Measurements from ENCODE around the gene ACTL6B.
A peak's percentile ranks its signal among the peaks of the same experiment; 100 is the strongest.

The ACTL6B gene

GRCh38 chr7:100626530-100627237, 29.6 kb downstream of the ACTL6B start:
- peak; percentile 99 for DNase-seq (ENCODE audit: low spot score)

GRCh38 chr7:100626055-100626454, 30.2 kb downstream of the ACTL6B start:
- no peak for DNase-seq (ENCODE audit: low spot score)

- DNase-seq (ENCODE audit: low spot score), result no peak
Observed at GRCh38 chr7:100623951-100624824, 32.1 kb downstream of the ACTL6B start.

GRCh38 chr7:100621554-100621953, 34.7 kb downstream of the ACTL6B start:
- peak; percentile 2 for DNase-seq (ENCODE audit: low spot score)

GRCh38 chr7:100620804-100621203, 35.4 kb downstream of the ACTL6B start:
- DNase-seq (ENCODE audit: low spot score), result peak; percentile 2

GRCh38 chr7:100620239-100620638, 36.0 kb downstream of the ACTL6B start:
- DNase-seq (ENCODE audit: low spot score), result no peak

GRCh38 chr7:100614308-100614861, 41.9 kb downstream of the ACTL6B start:
- no peak for DNase-seq (ENCODE audit: low spot score)

GRCh38 chr7:100613412-100614175, 42.7 kb downstream of the ACTL6B start:
- DNase-seq (ENCODE audit: low spot score), result no peak

GRCh38 chr7:100612730-100613390, 43.4 kb downstream of the ACTL6B start:
- DNase-seq (ENCODE audit: low spot score), result no peak

- peak; percentile 98 for DNase-seq (ENCODE audit: low spot score)
Observed at GRCh38 chr7:100611983-100612729, 44.1 kb downstream of the ACTL6B start, which contains the start of gene MOSPD3. Gene MOSPD3, plus strand, starts transcription at chr7:100612540. Its CDS starts 252 bp downstream, at chr7:100612792.

- no peak for DNase-seq (ENCODE audit: low spot score)
Observed at GRCh38 chr7:100609958-100610357, 46.3 kb downstream of the ACTL6B start.

GRCh38 chr7:100607111-100607510, 49.1 kb downstream of the ACTL6B start:
- DNase-seq (ENCODE audit: low spot score), result no peak

- no peak for DNase-seq (ENCODE audit: low spot score)
Observed at GRCh38 chr7:100606313-100606712, 49.9 kb downstream of the ACTL6B start.

- DNase-seq (ENCODE audit: low spot score), result no peak
Observed at GRCh38 chr7:100604976-100605911, 51.0 kb downstream of the ACTL6B start.

- peak; percentile 91 for DNase-seq (ENCODE audit: low spot score)
Observed at GRCh38 chr7:100604028-100604975, 51.9 kb downstream of the ACTL6B start.

- DNase-seq (ENCODE audit: low spot score), result no peak
Observed at GRCh38 chr7:100603726-100604027, 52.6 kb downstream of the ACTL6B start.

- DNase-seq (ENCODE audit: low spot score), result peak; percentile 76
Observed at GRCh38 chr7:100602889-100603725, 53.1 kb downstream of the ACTL6B start.

GRCh38 chr7:100600730-100601038, 55.6 kb downstream of the ACTL6B start:
- DNase-seq (ENCODE audit: low spot score), result no peak

Data from iPS-NIHi11 (cell line).